ENCODE data around the gene RPS6KA5.
"Not testable (repeated sequence)": the region's sequence is repeated elsewhere in the genome, so short reads cannot be mapped to it uniquely, and the experiment has no call there.

Gene RPS6KA5

DNA sequence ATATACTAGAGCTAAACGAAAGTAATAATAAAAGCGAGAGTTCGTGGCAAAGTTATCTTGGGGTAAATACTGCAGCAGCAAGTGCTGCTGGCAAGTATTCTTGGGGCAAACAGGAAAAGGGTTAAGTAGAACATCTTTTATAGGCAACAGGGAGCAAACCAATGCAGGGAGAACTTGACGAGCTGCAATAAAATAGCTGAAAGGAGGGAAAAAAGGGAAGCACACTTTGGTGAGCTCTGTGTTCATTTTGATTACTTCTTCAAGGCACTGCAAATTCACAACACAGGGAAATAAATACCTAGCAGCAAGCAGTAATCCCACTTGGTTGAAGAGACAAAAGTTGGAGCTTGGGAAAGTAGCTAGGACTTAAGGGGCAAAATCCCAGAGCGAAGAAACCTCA is 201.9 kb downstream of the RPS6KA5 start:
- DNase-seq, result no peak

DNA sequence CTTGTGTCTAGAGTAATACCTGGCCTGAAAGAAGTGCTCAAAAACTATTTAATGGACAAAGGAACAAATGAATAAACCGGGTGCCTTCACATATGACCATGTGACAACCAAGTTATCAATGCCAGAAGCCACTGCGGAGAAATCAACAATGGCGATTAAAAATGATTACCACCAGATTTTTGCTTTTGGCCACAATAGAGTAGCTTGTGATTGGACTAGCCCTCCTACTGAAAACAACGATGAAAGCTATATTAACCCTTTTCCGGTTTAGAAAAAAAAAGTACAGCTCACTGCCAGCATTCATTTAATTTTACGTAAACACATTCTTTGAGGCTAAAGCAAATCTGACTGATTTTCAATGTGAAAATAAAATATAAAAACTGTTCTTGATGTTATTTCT is 202.6 kb downstream of the RPS6KA5 start:
- no peak for DNase-seq

- DNase-seq, result not testable (repeated sequence)
Observed at GRCh38 chr14:90856115-90856514, 204.3 kb downstream of the RPS6KA5 start.

DNA sequence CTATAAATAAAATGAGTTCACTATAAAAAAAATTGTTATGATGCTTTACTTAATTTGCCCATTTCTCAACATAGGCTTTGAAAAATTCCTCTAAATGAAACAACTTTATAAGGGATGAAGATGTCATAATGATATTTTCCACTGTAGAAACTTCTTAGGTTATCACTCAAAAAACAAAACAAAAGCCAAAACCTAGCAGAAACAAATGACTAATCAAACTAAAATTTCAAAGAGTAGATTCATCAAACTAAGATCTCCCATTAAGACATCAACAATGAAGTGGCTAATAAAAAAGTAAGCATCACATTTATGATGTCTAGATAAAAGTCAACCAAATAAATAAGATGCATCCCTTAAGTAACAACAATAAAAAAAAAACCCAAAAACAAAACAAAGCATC is 207.3 kb downstream of the RPS6KA5 start:
- DNase-seq, result no peak

- DNase-seq, result no peak
Observed at GRCh38 chr14:90851327-90852036, 209.0 kb downstream of the RPS6KA5 start.

- no peak for DNase-seq
Observed at GRCh38 chr14:90850487-90850886, 210.0 kb downstream of the RPS6KA5 start.

DNA sequence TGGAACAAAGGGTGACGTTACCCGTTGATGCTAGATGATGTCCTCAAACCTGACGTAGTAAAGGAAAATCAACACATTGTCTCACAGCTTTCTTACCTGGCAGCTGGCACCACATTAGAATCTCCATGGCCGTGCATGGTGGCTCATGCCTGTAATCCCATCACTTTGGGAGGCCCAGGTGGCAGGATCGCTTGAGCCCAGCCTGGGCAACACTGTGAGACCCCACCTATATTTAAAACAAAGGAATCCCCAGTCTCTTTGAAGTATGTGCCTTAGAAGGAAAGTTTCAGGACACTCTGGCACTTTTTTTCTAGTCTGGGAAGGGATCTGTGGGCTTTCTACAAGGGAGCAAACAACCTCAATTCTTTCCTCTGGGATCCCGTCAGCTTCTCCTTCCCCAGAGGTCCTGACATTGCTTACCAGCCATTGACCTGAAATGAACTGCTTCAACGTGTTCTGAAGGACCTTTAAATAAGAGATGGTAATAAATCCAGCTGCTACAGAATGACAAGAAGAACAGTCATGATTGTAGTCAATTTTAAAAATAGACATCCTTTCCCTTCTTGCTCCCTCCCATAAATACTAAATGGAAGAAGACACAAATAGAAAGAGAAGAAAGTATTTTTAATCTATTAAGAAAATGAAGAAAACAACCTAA is 210.5 kb downstream of the RPS6KA5 start:
- no peak for DNase-seq

GRCh38 chr14:90848944-90849731 is 211.3 kb downstream of the RPS6KA5 start:
- DNase-seq, result no peak

DNA sequence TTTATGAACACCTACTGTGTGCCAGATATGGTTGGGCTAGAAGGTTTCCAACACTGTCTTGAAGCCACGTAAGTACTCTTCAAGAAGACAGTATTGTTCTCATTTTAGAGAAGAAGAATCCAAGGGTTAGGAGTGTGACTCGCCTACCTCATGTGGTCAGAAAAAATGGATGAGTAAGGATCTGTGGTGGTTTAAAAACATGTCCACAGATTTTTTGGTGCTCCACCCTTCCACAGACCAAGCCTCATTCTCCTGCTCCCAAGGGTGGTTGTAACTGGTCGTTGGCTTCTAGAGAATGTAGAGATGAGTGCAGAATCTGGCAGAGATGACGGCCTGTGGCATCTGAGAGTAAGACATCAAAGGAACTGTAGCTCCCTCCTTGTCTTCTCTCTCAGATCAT is 213.9 kb downstream of the RPS6KA5 start:
- DNase-seq, result peak; percentile 26 to 59 (median 45)

- DNase-seq, result no peak
Observed at GRCh38 chr14:90844321-90844720, 216.1 kb downstream of the RPS6KA5 start.

- peak; percentile 76 to 84 (median 78) for DNase-seq
Observed at GRCh38 chr14:90842726-90843125, 217.7 kb downstream of the RPS6KA5 start.

DNA sequence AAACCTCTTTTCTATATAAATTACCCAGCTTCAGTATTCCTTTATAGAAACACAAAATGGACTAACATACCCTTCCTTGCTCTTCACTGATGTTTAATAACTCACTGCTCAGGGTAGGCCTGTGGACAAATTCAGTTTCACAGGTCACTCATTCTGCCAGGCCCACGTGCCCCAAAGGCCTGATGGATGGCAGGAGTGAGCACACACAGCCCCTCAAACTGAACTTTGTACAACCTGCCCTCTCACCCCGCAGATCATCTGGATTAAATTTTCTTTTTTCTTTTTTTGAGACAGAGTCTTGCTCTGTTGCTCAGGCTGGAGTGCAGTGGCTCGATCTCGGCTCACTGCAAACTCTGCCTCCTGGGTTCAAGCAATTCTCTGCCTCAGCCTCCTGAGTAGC is 219.8 kb downstream of the RPS6KA5 start:
- not testable (repeated sequence) for DNase-seq

GRCh38 chr14:90839889-90840266 is 220.6 kb downstream of the RPS6KA5 start:
- no peak for DNase-seq

DNA sequence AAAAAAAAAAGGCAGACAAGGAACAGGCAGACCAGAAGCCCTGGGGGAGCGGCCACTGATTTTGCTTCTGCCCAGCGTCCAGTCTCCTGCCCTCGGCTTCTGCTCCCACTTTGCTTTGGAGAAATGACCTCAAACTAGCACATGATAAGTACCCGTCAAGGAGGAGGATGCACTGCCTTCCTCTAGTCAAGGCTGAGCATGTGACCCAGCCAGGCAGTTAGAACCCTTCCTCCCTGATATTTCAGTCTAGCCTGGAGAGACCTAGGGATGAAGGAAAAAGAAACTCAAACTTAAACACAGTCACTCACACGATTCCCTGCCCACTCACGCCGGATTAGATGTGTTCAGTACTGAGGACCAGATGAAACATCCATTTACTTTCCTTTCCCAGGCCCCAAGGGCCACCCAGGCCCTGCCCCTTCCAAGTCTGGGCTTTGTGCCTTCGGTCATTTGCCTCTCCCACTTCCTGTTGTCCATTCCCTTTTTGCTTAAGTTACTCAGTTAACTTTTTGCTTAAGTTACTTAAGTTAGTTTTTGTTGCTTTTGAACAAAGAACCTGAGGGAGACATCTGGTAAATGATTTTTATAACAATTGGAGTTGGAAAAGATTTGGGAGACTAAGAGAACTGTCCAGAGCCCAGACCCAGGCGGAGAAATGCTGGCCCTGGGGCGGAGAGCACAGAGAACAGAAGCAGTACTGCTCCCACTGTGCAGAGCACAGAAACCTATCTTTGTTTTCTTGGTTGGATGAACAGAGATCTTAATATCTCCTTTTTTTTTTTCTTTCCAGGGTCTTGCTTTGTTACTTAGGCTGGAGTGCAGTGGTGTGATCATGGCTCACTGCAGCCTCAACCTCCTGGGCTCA is 221.2 kb downstream of the RPS6KA5 start:
- peak; percentile 60 to 86 (median 74) for DNase-seq

DNA sequence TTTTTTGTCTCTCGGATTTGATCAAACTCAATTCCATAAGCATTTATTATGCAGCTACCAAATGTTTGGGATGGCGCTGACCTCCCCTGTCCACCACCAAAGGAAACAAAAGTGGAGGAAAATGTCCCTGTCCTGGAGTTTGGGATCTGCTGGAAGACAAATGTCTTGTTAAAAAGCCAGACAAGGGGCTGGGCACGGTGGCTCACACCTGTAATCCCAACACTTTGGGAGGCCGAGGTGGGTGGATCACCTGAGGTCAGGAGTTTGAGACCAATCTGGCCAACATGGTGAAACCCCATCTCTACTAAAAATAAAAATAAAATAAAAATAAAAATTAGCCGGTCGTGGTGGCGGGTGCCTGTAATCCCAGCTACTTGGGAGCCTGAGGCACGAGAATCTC is 221.9 kb downstream of the RPS6KA5 start:
- not testable (repeated sequence) for DNase-seq

DNA sequence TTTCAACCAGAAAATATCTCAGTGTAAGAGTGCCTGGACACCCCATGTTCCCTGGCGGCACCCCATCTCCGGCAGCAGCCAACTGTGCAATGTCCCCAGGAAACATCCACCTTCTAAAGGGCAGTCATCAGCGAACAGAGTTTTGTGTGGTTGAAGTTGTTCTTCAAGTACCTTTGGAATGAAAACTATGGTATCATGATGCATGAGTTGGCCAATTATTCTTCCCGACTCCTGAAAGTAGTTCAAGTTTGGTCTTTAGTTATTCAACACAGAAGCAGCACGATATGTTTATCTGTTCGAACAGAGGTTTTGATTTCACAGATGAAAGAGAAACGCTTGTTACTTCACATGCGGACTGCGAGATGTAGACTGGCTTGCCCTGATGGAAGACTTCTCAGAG is 223.1 kb downstream of the RPS6KA5 start:
- no peak for DNase-seq

DNA sequence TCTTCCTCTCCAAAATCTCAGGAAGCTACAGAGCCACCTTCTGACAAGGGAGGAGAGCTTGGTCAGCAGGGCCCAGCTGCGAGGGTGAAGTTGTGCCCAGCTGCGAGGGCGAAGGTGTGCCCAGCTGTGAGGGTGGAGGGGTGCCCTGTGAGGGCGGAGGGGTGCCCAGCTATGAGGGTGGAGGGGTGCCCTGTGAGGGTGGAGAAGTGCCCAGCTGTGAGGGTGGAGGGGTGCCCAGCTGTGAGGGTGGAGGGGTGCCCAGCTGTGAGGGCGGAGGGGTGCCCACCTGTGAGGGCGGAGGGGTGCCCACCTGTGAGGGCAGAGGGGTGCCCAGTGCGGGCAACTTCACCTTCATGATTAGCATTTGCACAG is 223.8 kb downstream of the RPS6KA5 start:
- DNase-seq, result no peak

- no peak for DNase-seq
Observed at GRCh38 chr14:90831821-90832220, 228.6 kb downstream of the RPS6KA5 start.

DNA sequence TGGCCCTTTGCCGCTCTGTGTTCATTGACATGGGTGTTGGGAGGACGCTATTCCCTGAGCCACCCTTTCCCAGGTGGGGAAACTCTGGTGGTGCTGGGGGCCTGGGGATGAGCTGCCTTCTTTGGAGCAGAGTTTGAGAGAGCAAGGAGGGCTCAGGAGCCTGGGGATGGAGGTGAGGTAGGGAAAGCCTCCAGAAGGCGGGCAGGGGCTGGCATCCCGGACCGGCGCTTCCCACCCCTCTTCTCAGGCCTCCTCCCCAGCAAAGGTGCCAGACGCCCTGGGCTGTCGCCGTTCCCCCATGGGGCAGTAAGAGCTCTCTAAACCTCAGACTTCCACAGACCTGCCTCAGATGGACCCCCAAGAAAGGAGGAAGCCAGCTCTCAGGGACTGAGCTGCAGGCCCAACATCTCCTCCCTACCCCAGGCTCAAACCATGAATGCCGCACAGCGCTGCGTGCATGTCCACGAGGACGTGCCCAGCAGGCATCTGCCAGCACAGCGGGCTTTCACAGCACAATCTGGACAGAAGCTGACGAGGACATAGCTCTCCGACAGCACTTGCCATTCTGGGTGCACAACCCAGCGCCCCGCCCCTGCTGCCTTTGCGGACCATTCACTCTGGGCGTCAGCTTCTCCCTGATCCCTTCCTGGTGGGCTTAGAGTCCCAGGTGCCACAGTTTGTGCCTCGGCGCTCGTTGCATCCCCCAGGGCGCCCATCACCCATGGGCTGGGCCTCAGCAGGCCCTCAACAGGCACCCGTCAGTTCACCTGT is 229.3 kb downstream of the RPS6KA5 start:
- no peak for DNase-seq

DNA sequence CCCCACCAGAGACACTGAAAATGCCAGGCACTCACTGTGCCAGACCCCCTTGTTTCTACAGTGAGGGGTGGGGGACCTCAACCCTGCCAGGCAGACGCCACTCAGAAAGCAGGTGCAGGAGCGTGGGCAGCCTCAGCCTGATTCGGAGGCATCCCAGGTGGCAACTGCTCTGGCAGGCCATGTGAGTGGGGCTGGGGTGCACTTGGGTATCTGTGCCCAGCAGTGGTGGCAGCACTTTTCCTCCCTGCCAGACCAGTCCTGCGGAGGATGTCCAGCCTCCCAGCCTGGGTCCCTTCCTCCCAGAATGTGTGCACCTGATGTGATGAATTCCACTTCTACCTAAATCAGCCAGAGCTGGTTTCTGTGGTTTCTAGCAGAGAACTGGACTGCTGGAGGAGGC is 230.8 kb downstream of the RPS6KA5 start:
- no peak for DNase-seq

DNA sequence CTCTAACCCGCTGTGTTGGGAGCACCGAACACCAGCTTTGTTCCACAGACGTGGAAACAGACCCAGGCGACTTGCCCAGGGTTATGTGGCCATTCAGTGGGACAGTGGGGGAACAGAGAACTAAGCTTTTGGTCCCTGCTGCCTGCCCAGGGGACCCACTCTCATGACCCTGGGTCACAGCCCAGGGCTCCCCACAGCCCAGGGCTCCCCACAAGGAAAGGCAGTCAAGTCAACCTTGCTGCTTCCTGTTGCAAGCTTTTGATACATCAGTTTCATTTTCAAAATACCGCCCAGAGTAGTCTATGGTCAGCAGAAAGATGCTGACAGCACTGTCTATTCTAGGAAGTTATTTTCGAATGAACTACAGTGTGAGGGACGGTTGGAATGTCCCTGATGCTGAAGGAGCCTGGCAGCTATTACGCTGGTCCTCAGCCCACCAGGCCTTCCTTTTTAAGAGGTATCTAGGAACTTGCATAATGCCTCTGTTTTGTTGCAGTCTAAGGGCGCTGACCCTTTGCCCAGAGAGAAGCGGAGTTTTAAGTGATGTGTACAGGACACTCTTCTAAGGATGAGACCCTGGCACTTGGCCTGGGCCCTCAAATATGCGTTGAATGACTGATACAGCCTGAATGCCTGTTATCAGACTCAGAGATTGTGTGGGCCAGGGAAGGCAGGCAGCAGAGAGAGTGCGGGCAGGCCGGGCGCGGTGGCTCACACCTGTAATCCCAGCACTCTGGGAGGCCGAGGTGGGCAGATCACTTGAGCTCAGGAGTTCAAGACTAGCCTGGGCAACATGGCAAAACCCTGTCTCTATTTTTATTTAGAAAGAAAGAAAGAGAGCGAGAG is 231.6 kb downstream of the RPS6KA5 start:
- peak; percentile 94 to 99 (median 96) for DNase-seq
